Tibial artery (tissue), 4 donors: ENCODE data around the gene TRMT1L.

ENCODE experiments used
- DNase-seq, 2 donors: peaks; one replicate each; pipeline ENCODE4 v3.0.0-alpha.2; 2019
- H3K27ac ChIP-seq, 2 donors: fragments of 200-600 bp; sonication (generic) in 1 of 2; 1 replicate in 1 of 2; 2 replicates in 1 of 2; pipeline ENCODE4 v1.5.1; 2018 to 2019; ENCODE audit warnings: mild to moderate bottlenecking in 1 of 2
- H3K27me3 ChIP-seq, 2 donors: fragments of 200-600 bp; sonication (generic) in 1 of 2; one replicate each; pipeline versions ENCODE4 v1.5.1 to v1.6.0; 2016 to 2019
- H3K36me3 ChIP-seq, 3 donors: fragments of 200-600 bp; sonication (generic) in 2 of 3; one replicate each; pipeline ENCODE4 v1.5.1; 2016 to 2019; ENCODE audit warnings: mild to moderate bottlenecking in 2 of 3
- H3K4me1 ChIP-seq, 4 donors: fragments of 200-600 bp; sonication (generic) in 2 of 4; 1 replicate in 3 of 4; 2 replicates in 1 of 4; pipeline ENCODE4 v1.5.1; 2016 to 2019
- H3K4me3 ChIP-seq, 2 donors: fragments of 200-600 bp; sonication (generic) in 1 of 2; 1 replicate in 1 of 2; 2 replicates in 1 of 2; pipeline ENCODE4 v1.5.1; 2018 to 2019; ENCODE audit warnings: mild to moderate bottlenecking in 2 of 2
- H3K9me3 ChIP-seq, 3 donors: fragments of 200-600 bp; sonication (generic) in 1 of 3; one replicate each; pipeline ENCODE4 v1.5.1; 2016 to 2019
- intact Hi-C: fragments of 100-400 bp; cut with DNase I; formaldehyde crosslinking; loops from one replicate; pipeline ENCODE4 v1.15.0; 2023; ENCODE audit warnings: low total_unique reads
- TF ChIP-seq, protein P1 (sequence below), 2 experiments: fragments of 200-600 bp in 1 of 2; fragments of 450-650 bp in 1 of 2; IDR thresholded peaks; one replicate each; pipeline ENCODE4 v1.5.1; 2017 to 2019; ENCODE audit warnings: antibody characterized with exemption in 2 of 2, mild to moderate bottlenecking in 1 of 2, moderate library complexity in 1 of 2

TRMT1L gene

DNA sequence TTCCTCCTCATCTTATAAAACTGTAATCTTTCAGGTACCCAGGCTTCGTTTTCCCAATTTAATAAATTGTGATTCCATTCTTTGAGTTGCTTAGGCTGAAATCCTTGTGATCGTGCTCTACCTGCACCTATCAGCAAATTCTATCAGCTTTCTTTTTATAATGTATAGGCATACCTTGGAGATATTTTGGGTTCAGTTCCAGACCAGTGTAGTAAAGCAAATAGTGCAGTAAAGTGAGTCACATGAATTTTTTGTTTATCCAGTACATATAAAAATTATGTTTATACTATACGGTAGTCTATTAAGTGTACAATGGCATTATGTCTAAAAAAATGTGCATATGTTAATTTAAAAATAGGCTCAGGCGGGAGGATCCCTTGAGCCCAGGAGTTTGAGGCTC is 5.7 kb upstream of the TRMT1L start:
- Histone ChIP-seq H3K27me3 (no peaks in the 10 kb centered on the region), H3K27ac (no peak overlapping the region), H3K36me3 (peaks cover 17 to 65% (median 29%) of the 10 kb centered on the region in 3 donors), H3K9me3 (no peaks in the 10 kb centered on the region), H3K4me3 (no peak overlapping the region), H3K4me1 (peaks cover 0 to 11% (median 3%) of the 10 kb centered on the region in 4 donors)
- TF ChIP-seq, protein P1, sequence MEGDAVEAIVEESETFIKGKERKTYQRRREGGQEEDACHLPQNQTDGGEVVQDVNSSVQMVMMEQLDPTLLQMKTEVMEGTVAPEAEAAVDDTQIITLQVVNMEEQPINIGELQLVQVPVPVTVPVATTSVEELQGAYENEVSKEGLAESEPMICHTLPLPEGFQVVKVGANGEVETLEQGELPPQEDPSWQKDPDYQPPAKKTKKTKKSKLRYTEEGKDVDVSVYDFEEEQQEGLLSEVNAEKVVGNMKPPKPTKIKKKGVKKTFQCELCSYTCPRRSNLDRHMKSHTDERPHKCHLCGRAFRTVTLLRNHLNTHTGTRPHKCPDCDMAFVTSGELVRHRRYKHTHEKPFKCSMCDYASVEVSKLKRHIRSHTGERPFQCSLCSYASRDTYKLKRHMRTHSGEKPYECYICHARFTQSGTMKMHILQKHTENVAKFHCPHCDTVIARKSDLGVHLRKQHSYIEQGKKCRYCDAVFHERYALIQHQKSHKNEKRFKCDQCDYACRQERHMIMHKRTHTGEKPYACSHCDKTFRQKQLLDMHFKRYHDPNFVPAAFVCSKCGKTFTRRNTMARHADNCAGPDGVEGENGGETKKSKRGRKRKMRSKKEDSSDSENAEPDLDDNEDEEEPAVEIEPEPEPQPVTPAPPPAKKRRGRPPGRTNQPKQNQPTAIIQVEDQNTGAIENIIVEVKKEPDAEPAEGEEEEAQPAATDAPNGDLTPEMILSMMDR (IDR thresholded peaks at IDR 0.05): no peak
- DNase-seq: no peak
- intact Hi-C loops: no loop called here

DNA sequence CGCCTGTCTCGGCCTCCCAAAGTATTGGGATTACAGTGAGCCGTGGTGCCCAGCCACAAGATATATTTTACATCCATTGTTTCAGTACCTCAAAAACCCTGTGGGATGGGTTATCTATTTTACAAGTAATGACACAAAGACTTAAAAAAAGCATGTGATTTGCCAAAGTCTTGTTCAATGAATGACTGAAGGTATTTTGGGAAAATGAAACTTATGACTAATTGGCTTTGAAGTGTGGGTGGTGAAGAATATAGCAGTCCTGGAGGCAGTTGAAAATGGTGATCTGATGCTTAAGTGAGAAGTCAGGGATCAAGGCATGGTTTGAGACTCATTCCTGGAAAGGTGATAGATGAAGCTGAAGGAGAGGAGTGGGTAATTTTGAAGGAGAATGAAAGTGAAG is 3.2 kb upstream of the TRMT1L start:
- Histone ChIP-seq H3K36me3 (peaks cover 8 to 40% (median 18%) of the 10 kb centered on the region in 3 donors), H3K9me3 (no peaks in the 10 kb centered on the region), H3K4me1 (peaks cover 0 to 20% (median 3%) of the 10 kb centered on the region in 4 donors), H3K27me3 (peaks cover 0 to 2% of the 10 kb centered on the region in 2 donors), H3K4me3 (no peak overlapping the region), H3K27ac (no peak overlapping the region)
- TF ChIP-seq, protein P1 (IDR thresholded peaks at IDR 0.05): no peak
- DNase-seq: no peak
- intact Hi-C loops: loop anchor here (10.0 kb wide), 2 partner anchors 115 to 405 kb away; partner anchors contain the start of genes EDEM3 and RNF2

DNA sequence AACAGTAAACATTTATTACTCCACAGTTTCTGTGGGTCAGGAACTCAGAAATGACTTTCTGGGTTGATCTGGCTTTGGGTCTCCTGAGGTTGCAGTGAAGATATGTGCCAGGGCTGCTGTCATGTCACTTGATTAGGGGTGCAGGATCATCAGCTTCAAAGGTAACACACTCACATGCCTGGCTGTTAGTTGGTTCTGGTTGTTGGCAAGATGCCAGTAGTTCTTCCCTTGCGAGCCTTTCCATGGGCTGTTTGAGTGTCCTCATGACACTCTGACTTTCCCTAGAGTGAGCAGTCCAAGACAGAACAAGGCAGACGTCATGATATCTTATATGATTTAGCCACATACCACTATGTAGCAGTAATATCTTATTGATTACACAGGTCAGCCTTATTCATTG is 2.0 kb upstream of the TRMT1L start:
- no peak for DNase-seq
- TF ChIP-seq, protein P1 (IDR thresholded peaks at IDR 0.05): no peak
- Histone ChIP-seq H3K9me3 (no peaks in the 10 kb centered on the region), H3K36me3 (peaks cover 8 to 28% (median 13%) of the 10 kb centered on the region in 3 donors), H3K27ac (no peak overlapping the region), H3K27me3 (peaks cover 0 to 2% of the 10 kb centered on the region in 2 donors), H3K4me1 (peaks cover 0 to 31% (median 7%) of the 10 kb centered on the region in 4 donors), H3K4me3 (no peak overlapping the region)
- intact Hi-C loops: loop anchor here (10.0 kb wide), 2 partner anchors 114 to 404 kb away; partner anchors contain the start of genes EDEM3 and RNF2

DNA sequence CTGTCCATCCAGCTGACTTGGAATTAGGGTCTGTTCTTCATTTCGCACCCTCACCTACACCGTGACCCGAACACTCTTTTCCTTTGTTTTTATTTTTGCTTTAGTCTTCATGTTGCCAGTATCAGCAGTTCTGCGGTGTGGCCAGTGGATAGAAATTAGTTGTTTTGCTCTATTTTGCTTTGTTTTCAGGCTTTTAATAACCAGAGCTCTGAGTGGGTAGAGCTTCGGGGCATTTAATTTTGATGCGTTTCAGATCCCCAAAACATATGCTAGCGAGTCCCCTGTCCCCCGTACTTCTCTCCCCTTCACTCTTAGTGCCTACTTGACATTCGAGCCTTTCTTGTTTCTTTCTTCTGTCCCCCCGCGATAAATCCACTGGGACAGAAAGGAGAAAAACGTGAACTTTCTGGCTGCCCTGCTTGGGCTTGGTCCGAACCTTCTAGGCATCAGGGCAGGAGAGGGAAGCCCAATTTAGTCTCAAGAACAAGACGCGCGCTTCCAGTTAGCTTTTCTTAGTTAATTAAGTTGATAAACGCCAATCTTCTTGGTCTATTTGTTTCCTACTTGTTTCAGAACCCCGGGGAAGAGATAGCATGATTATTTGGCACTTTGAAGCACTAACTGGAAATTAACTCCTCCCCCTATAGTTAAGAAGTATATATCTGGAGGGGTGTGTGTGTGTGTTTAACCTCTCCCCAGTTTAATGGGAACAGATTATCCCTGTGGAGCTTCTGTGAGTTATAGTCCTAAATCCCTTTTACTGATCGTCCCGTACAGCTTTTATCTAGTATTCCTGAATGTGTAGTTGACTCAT is 1.1 kb upstream of the TRMT1L start:
- Histone ChIP-seq H3K27me3 (peaks cover 0 to 2% of the 10 kb centered on the region in 2 donors), H3K4me3 (peak overlapping the region; percentile 83 to 87), H3K4me1 (peaks cover 0 to 40% (median 8%) of the 10 kb centered on the region in 4 donors), H3K27ac (peak overlapping the region; percentile 99 to 100), H3K36me3 (peaks cover 8 to 19% (median 13%) of the 10 kb centered on the region in 3 donors), H3K9me3 (no peaks in the 10 kb centered on the region)
- TF ChIP-seq, protein P1 (IDR thresholded peaks at IDR 0.05): no peak
- intact Hi-C loops: loop anchor here (2.0 to 10.0 kb wide), 3 partner anchors 113 to 403 kb away; partner anchors contain the start of genes EDEM3, IVNS1ABP and RNF2
- DNase-seq: no peak

DNA sequence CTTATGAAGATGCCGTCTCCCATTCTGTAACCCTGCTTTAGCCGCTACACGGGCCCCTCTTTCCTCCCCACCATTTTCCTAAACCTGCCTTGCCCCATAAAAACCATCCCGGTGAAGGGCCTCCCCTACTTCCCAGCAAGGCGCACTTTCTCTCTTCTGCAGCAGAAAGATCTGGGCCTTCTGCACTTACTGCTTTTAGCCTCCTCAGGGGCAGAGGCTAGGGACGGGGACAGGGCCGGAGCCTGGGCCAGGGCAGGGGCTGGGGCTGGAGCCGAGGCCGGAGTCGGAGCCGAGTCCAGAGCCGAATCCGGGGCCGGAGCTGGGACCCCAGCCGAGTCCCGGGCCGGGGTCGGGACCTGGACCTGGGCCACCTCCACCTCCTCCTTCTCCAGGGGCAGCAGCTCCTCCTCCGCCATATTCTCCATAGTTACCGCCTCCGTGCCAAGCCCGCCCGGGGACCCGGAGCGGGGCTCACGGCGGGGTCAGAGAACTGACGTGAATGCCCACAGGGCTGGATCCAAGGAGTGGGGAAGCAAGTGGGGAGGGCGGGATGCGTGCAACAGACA is 382 bp downstream of the TRMT1L start:
- Histone ChIP-seq H3K27ac (peak overlapping the region; percentile 99 to 100), H3K4me1 (peaks cover 0 to 47% (median 8%) of the 10 kb centered on the region in 4 donors), H3K27me3 (peaks cover 0 to 2% of the 10 kb centered on the region in 2 donors), H3K36me3 (peaks cover 3 to 7% (median 5%) of the 10 kb centered on the region in 3 donors), H3K9me3 (no peaks in the 10 kb centered on the region), H3K4me3 (peak overlapping the region; percentile 83 to 87)
- DNase-seq: no peak
- TF ChIP-seq, protein P1 (IDR thresholded peaks at IDR 0.05): no peak
- intact Hi-C loops: loop anchor here (2.0 to 10.0 kb wide), 3 partner anchors 112 to 402 kb away; partner anchors contain the start of genes EDEM3, IVNS1ABP and RNF2
